Uterus (tissue), 2 donors: ENCODE data around the gene ZNF610.

ENCODE experiments used
- CTCF ChIP-seq, 4 experiments: fragments of 200-600 bp in 2 of 4; fragments of 450-650 bp in 2 of 4; sonication (generic) in 2 of 4; IDR thresholded peaks; one replicate each; pipeline ENCODE4 v1.5.1; 2016 to 2019; ENCODE audit warnings: antibody characterized with exemption in 4 of 4, mild to moderate bottlenecking in 2 of 4, moderate library complexity in 1 of 4
- POLR2A ChIP-seq, 2 donors: fragments of 450-650 bp; IDR thresholded peaks; one replicate each; pipeline ENCODE4 v1.6.1; 2016; ENCODE audit warnings: antibody characterized with exemption in 2 of 2, mild to moderate bottlenecking in 1 of 2, moderate library complexity in 1 of 2

- TF ChIP-seq POLR2A (IDR thresholded peaks at IDR 0.05) (no peak), CTCF (IDR thresholded peaks at IDR 0.05) (no peak)
These were observed 28.8 kb upstream of the ZNF610 start for GRCh38 chr19:52307275-52307674.
